Measurements from ENCODE around the gene BTBD7.

BTBD7 gene

DNA sequence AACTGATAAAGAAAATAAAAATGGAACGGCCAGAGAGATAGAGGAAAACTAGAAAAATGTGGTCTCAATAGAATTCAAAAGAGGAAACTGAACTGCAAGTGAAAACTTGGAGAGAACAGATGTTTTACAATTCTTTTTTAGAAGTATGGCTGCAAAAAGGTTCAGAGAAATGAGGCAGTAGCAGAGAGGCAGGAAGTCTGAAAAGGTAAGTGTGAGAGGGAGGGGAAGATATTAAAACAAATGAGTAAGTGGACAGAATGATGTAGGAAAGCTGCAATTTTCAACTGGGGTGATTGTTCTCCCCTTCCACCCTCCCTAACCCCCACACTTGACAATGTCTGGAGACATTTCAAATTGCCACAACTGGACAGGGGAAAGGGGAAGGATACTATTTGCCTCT, 12.9 kb downstream of the BTBD7 start:
- TF ChIP-seq, protein P1, sequence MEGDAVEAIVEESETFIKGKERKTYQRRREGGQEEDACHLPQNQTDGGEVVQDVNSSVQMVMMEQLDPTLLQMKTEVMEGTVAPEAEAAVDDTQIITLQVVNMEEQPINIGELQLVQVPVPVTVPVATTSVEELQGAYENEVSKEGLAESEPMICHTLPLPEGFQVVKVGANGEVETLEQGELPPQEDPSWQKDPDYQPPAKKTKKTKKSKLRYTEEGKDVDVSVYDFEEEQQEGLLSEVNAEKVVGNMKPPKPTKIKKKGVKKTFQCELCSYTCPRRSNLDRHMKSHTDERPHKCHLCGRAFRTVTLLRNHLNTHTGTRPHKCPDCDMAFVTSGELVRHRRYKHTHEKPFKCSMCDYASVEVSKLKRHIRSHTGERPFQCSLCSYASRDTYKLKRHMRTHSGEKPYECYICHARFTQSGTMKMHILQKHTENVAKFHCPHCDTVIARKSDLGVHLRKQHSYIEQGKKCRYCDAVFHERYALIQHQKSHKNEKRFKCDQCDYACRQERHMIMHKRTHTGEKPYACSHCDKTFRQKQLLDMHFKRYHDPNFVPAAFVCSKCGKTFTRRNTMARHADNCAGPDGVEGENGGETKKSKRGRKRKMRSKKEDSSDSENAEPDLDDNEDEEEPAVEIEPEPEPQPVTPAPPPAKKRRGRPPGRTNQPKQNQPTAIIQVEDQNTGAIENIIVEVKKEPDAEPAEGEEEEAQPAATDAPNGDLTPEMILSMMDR (IDR thresholded peaks at IDR 0.05; ENCODE audit: low read depth, low read length), result no peak
- no peak for DNase-seq (ENCODE audit: low read depth in 2 of 2)
- no peak overlapping the region for H3K4me3 ChIP-seq (replicated peaks in 1 of 2; ENCODE audit: low read depth in 2 of 2, low read length in 2 of 2)

- no peak for DNase-seq (ENCODE audit: low read depth in 2 of 2)
- TF ChIP-seq, protein P1 (IDR thresholded peaks at IDR 0.05; ENCODE audit: low read depth, low read length), result no peak
- no peak overlapping the region for H3K4me3 ChIP-seq (replicated peaks in 1 of 2; ENCODE audit: low read depth in 2 of 2, low read length in 2 of 2)
Measured at GRCh38 chr14:93319494-93319893, 13.3 kb downstream of the BTBD7 start.

DNA sequence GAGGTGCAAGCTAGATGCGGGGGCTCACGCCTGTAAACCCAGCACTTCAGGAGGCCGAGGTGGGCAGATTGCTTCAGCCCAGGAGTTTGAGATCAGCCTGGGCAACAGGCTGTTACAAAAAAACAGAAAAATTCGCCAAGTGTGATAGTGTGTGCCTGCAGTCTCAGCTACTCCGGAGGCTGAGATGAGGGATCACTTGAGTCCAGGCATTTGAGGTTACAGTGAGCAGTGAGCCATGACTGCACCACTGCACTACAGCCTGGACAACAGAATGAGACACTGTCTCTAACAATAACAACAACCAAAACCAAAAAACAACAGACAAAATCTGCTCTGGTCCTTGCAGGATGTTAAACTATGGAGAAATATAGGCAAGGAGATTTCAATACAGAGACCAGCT, 13.9 kb downstream of the BTBD7 start:
- no peak overlapping the region for H3K4me3 ChIP-seq (replicated peaks in 1 of 2; ENCODE audit: low read depth in 2 of 2, low read length in 2 of 2)
- TF ChIP-seq, protein P1 (IDR thresholded peaks at IDR 0.05; ENCODE audit: low read depth, low read length), result no peak
- DNase-seq (ENCODE audit: low read depth in 2 of 2), result peak in 1 of 2 donors; percentile 53

DNA sequence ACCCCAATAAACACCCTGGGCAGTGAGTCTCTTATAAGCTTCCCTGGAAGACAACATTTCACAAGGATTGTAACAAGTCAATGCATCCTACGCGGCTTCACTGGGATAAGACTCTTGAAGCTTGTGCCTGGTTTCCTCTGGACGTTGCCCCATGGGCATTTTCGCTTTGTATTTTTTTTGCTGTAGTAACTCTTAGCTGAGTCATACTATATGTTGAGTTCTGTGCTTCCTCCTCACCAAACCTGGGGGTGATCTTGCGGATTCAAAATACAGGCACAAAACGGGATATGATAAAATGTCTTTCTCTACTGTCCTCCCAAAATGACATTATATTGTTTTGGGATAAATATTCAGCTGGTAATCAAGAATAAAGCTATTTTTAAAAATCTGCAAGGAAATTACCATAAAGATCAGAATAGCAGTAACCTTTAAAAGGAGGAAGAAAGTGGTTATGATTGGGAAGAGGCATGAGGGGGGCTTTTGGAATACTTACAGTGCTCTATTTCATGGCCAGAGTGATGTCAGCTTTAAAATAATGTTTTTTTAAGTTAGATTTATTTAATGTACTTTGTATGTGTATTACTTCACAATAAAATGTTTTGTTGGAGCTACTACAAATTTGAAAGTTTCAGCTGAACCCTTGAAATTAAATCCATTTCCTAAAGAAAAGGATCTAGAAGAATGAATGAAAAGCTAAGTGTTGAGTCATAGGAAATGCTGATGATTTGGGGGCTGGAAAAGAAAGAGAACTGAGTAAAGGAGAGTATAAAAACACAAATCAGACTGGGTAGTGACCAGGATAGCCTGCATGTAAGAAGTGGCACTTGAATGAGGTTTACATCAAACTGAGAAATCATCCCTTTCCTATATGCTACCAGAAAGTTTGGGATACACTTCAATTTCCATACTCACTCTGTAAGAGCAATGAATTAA, 14.7 kb downstream of the BTBD7 start:
- TF ChIP-seq, protein P1 (IDR thresholded peaks at IDR 0.05; ENCODE audit: low read depth, low read length), result no peak
- peak; percentile 65 to 84 for DNase-seq (ENCODE audit: low read depth in 2 of 2)
- no peak overlapping the region for H3K4me3 ChIP-seq (replicated peaks in 1 of 2; ENCODE audit: low read depth in 2 of 2, low read length in 2 of 2)

GRCh38 chr14:93317210-93317874, 15.5 kb downstream of the BTBD7 start:
- TF ChIP-seq, protein P1 (IDR thresholded peaks at IDR 0.05; ENCODE audit: low read depth, low read length), result no peak
- no peak overlapping the region for H3K4me3 ChIP-seq (replicated peaks in 1 of 2; ENCODE audit: low read depth in 2 of 2, low read length in 2 of 2)
- no peak for DNase-seq (ENCODE audit: low read depth in 2 of 2)

- TF ChIP-seq, protein P1 (IDR thresholded peaks at IDR 0.05; ENCODE audit: low read depth, low read length), result no peak
- DNase-seq (ENCODE audit: low read depth in 2 of 2), result no peak
- no peak overlapping the region for H3K4me3 ChIP-seq (replicated peaks in 1 of 2; ENCODE audit: low read depth in 2 of 2, low read length in 2 of 2)
Measured at GRCh38 chr14:93316716-93317115, 16.1 kb downstream of the BTBD7 start.

Measured in cardiac fibroblast (primary cell).